ENCODE data around the gene HIVEP2.

The HIVEP2 gene

GRCh38 chr6:142846459-142846831, 98.5 kb downstream of the HIVEP2 start:
- DNase-seq (ENCODE audit: low read depth): no peak
- no peak overlapping the region for H3K4me3 ChIP-seq (ENCODE audit: low read length)
- no peak for TF ChIP-seq CTCF (conservative IDR thresholded peaks at IDR 0.05; ENCODE audit: low read depth, low read length)

GRCh38 chr6:142845624-142846458, 99.1 kb downstream of the HIVEP2 start:
- peak overlapping the region; percentile 9 for H3K4me3 ChIP-seq (ENCODE audit: low read length)
- DNase-seq (ENCODE audit: low read depth): peak; percentile 78
- no peak for TF ChIP-seq CTCF (conservative IDR thresholded peaks at IDR 0.05; ENCODE audit: low read depth, low read length)

DNA sequence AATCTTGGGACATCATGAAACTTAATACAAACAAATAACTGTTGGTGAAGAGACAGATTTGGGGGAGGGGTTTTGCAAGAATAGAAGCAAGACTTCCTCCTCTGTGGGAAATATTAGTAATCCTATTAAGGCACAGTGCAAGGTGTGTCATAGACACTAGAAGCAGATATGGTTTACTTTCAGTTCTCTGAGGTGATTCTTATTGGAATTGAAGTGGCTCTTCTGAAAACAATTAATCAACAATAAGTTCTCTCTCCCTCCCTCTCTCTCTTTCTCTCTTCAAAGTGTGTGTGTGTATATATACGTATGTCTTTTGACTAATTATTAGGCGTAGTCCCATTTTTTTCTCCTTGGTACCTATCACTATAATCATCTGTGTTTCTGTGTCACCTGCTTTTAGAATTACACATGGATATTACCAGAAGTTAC, 99.8 kb downstream of the HIVEP2 start:
- DNase-seq (ENCODE audit: low read depth): no peak
- H3K4me3 ChIP-seq (ENCODE audit: low read length): peak overlapping the region; percentile 9
- no peak for TF ChIP-seq CTCF (conservative IDR thresholded peaks at IDR 0.05; ENCODE audit: low read depth, low read length)

DNA sequence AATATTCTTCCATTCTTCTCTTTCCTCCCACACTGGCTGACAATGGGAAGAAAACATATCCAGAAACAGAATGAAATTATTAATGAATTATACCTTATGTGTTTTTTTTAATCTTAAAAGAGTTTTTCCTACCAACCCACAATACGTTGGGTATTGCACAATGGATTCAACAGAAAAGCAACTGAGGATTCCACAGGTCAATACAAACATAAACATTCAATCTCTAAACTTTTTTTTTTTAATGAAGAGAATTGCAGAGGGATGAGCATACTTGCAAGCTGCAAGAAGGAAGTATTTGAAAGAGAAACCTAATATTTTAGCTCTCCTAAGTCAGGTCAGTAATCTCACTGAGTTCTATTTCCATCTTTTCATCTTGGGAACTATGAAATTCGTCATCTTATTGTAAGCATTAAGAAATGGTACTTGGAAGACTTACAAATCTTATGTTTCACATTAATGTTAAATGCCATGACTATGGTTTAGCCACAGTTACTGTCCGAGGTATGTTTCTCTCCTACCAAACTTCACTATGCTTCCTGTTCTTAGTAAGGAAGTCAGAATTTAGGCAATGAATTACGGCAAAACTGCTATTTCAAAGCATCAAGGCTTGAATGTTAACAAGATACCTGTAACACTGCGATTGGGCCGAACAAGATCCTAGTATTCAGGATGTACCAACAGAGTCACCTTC, 100.8 kb downstream of the HIVEP2 start:
- H3K4me3 ChIP-seq (ENCODE audit: low read length): no peak overlapping the region
- no peak for DNase-seq (ENCODE audit: low read depth)
- TF ChIP-seq CTCF (conservative IDR thresholded peaks at IDR 0.05; ENCODE audit: low read depth, low read length): no peak

DNA sequence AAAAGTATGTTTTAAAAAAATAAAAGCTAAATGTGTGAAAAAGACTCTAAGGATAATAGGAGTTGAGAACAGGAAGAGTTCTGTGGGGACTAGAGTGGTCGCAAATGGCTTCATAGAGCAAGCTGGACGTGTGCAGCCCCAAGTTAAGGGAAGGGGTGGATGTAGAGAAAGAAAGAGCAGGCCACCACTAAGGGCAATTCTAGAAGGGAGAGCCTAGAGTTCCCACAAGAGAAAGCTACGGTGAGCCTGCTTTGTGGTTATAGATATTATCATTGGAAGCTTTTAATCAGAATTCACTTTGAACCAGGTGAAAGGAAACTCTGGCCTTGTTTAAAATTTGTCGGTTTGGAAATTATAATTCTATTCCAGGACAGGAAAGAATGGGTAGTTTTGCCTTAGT, 101.6 kb downstream of the HIVEP2 start:
- H3K4me3 ChIP-seq (ENCODE audit: low read length): no peak overlapping the region
- no peak for TF ChIP-seq CTCF (conservative IDR thresholded peaks at IDR 0.05; ENCODE audit: low read depth, low read length)
- no peak for DNase-seq (ENCODE audit: low read depth)

DNA sequence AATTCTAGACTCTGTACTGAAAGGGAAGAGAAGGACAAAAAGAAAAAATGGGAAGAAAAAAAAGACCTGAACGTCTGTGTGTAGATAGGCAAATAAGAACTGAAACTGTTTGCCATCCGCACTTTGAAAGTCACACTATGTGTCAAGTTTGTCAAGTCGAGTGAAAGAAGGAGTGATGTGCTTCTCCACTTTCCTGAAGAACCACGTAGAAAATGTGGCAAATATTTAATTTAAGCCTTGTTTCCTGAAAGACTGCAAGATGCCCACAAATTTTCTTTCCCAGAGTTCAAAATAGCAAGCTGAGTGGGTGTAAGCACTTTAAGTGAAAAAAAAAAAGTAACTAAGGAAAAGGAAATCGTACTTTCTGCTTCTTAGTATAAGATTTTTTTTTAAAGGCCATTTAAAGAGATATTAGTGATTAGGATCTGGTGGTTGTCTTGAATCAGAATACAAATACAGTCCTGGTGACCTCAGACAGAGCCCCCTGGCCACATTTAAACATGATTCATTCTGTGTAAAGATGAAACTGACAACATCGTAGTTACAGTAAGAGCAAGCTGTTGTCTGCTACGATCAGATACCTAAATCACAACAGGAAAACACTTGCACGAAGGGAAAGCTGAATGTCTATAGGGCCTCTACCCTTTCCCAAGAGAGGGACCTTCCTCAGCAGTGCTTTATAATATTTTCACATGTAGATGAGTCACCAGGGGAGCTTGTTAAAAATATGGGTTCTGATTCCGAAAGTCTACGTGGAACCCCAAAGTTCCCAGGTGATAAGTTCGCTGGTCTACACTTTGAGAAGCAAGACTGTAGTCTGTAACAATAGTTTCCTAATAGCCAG, 102.3 kb downstream of the HIVEP2 start:
- DNase-seq (ENCODE audit: low read depth): no peak
- H3K4me3 ChIP-seq (ENCODE audit: low read length): no peak overlapping the region
- no peak for TF ChIP-seq CTCF (conservative IDR thresholded peaks at IDR 0.05; ENCODE audit: low read depth, low read length)

Measured in retinal pigment epithelial cell (primary cell).